ENCODE measurements around the gene CORO2B.
A peak's percentile ranks its signal among the peaks of the same experiment; 100 is the strongest.

CORO2B gene

GRCh38 chr15:68653031-68653635, 74.3 kb downstream of the CORO2B start:
- no peak for DNase-seq

GRCh38 chr15:68653801-68654200, 75.0 kb downstream of the CORO2B start:
- no peak for DNase-seq

GRCh38 chr15:68654786-68655560, 76.2 kb downstream of the CORO2B start:
- no peak for DNase-seq

- DNase-seq: no peak
These were observed 77.1 kb downstream of the CORO2B start for GRCh38 chr15:68655686-68656437.

GRCh38 chr15:68656438-68656739, 77.6 kb downstream of the CORO2B start:
- no peak for DNase-seq

GRCh38 chr15:68658151-68658550, 79.4 kb downstream of the CORO2B start:
- DNase-seq: no peak

GRCh38 chr15:68658641-68659358, 80.0 kb downstream of the CORO2B start:
- no peak for DNase-seq

- DNase-seq: no peak
These were observed 84.7 kb downstream of the CORO2B start for GRCh38 chr15:68663526-68663925.

- DNase-seq: peak; percentile 31
These were observed 87.5 kb downstream of the CORO2B start for GRCh38 chr15:68666120-68666811.

GRCh38 chr15:68666812-68667450, 88.1 kb downstream of the CORO2B start:
- no peak for DNase-seq

GRCh38 chr15:68667800-68668625, 89.2 kb downstream of the CORO2B start:
- DNase-seq: no peak

GRCh38 chr15:68668926-68669600, 90.3 kb downstream of the CORO2B start:
- DNase-seq: no peak

- no peak for DNase-seq
These were observed 93.5 kb downstream of the CORO2B start for GRCh38 chr15:68672251-68672650.

GRCh38 chr15:68672781-68673205, 94.0 kb downstream of the CORO2B start:
- no peak for DNase-seq

- DNase-seq: no peak
These were observed 96.2 kb downstream of the CORO2B start for GRCh38 chr15:68674975-68675374.

GRCh38 chr15:68676011-68676605, 97.3 kb downstream of the CORO2B start:
- DNase-seq: no peak

- no peak for DNase-seq
These were observed 98.1 kb downstream of the CORO2B start for GRCh38 chr15:68676926-68677325.

- no peak for DNase-seq
These were observed 99.2 kb downstream of the CORO2B start for GRCh38 chr15:68677996-68678395.

GRCh38 chr15:68678746-68679145, 100.0 kb downstream of the CORO2B start:
- DNase-seq: no peak

GRCh38 chr15:68679161-68679560, 100.4 kb downstream of the CORO2B start:
- no peak for DNase-seq

Data from NCI-H2107 (cell line).